Erythroblast (primary cell): ENCODE results near the gene MAGED4.

ENCODE experiments used
- GATA1 ChIP-seq: IDR thresholded peaks from 2 replicates; pipeline ENCODE4 v1.6.1; 2011; ENCODE audit warnings: low read depth, mild to moderate bottlenecking, control low read depth, low read length, moderate library complexity
- POLR2A ChIP-seq: IDR thresholded peaks from 2 replicates; pipeline ENCODE4 v1.6.1; 2011; ENCODE audit warnings: mild to moderate bottlenecking, low read length

DNA sequence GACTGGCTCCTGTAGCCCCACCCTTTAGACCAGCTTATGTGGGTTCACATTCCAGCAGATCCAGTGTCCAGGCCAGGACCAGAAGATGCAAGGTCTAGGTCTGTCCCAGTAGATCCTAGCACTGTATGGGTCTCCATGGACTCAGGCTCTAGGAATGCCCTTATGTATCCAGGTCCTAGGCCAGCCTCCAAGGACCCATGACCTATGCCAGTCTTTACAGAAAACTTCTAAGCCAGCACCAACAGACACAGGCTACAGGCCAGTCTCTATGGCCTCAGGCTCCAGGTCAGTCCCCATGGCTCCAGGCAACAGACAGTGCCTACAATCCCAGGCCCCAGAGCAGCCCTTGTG lies 45.2 kb upstream of the MAGED4 start:
- TF ChIP-seq POLR2A (no peak), GATA1 (no peak)
